ENCODE measurements around the gene B3GAT1.

Gene B3GAT1

DNA sequence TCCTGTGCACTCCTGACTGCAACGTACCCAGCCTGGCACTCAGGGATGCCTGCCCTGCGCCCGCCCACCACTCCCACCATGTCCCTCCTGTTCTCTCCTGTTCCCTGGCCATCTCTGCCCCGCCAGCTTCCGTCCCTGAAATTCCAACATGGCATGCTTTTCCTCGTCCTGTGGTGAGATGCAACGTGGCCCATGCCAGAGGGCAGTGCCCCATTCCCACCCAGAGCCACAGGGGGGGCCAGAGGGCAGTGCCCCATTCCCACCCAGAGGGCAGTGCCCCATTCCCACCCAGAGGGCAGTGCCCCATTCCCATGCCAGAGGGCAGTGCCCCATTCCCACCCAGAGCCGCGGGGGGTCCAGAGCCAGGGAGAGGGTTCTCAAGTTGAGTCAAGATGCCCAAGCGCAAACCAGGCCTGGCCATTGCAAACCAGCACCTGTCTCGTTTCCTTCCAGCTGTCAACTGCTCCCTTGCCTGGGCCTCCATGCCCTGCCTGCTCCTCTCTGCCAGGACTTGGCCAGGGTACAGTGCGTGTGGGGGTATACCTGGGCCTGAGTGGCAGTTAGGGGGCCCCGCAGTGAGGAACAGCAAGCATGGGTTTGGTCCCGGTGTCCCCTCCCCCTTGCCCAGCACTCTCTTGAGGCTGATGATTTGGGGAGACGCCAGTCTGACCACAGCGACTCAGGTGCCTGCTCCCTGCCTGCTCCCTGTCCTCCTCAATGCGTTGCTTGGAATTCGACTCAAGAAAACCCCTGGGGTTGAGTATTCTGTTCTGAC lies 14.6 kb downstream of the B3GAT1 start:
- in situ Hi-C loops (cut with MboI; ENCODE audit: low pct_unique_long_range_greater_than_20kb, low sequenced_read_pairs), result no loop called here
- DNase-seq, result no peak

DNA sequence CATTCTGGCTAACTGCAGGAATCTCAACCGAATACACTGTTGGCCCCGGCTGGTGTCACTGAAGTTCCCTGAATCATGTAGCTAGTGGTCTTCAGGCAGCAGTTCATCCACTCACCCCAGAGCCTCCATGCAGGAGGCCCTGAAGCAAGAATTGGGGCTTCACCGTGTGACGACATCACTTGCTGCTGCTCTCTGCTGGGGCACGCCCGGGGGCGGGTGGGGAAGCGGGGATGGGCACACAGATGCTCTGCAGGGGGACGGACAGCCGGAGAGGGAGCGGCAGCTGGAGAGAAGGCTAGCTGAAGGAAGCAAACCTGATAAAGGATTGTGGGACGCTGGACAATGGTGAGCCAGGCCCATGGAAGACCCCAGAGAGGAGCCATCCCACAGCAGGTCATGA lies 17.0 kb downstream of the B3GAT1 start:
- in situ Hi-C loops (cut with MboI; ENCODE audit: low pct_unique_long_range_greater_than_20kb, low sequenced_read_pairs), result no loop called here
- DNase-seq, result no peak

DNA sequence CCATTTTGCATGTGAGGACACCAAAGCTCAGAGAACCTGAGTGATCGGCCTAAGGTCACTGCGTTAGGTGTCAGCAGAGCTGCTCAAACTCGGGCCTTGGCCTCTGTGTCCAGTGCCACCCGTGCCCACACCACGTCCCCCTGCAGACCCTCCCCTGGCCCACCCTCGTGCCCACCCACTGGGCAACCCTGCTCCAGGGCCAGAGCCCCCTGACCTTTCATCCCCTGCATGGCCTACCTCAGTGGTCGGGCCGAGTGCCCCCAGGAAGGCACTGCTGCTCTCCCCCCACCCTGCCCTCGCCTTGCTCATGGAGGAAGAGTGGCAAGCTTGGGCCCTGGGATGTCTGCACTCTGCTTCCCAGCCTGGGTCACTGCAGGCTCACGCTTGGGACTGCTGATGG lies 17.7 kb downstream of the B3GAT1 start:
- in situ Hi-C loops (cut with MboI; ENCODE audit: low pct_unique_long_range_greater_than_20kb, low sequenced_read_pairs), result no loop called here
- DNase-seq, result no peak

DNA sequence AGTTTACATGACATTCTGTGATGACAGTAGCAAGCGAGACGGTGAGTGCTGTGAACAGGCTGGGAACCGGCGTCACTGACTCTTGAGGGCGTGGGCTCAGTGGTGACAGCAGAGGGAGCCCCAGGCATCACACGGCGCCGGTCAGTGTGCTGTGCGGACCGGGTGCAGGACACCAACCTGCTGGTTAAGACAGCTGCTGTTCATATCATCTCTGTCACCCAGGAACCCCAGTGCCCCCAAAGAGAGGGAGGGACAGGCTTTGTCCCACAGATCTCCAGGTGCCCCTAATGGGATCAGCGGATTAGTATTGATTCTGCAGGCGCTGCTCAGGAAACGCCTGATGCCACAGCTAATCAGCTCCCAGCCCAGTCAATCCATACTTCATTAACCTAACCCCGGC lies 18.4 kb downstream of the B3GAT1 start:
- in situ Hi-C loops (cut with MboI; ENCODE audit: low pct_unique_long_range_greater_than_20kb, low sequenced_read_pairs), result no loop called here

DNA sequence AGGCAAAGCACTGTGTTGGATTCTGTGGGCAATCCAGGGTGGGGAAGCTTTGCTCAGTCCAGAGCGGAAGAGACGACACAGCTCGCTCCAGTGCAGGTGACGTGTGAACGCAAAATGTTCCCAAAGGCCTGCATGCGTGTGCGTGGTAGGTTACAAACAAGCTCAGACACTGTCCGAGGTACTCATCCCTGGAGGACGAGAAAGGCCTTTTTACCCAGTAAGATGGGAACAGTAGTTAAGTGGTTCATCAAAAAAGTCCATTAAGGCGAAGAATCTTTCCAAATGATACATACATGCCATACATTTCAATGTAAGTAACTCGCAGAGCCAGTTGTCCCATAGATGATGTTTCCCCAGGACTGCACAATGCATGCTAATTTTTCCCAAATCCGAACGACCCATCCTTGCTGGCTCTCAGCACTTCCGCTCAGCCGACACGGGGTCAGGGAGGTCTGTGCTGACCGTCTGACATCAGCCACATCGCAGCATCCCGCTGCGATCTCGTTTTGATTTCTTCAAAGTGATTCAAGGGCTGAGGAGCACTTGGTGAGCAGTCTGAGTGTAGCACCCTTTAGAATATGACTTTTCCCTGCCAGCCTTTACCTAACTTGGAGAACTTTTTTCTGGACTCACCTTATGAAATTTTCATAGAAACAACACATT lies 19.0 kb downstream of the B3GAT1 start:
- in situ Hi-C loops (cut with MboI; ENCODE audit: low pct_unique_long_range_greater_than_20kb, low sequenced_read_pairs), result no loop called here
- no peak for DNase-seq

More for the DNA sequence above, 18.4 kb downstream of the B3GAT1 start:
- no peak for DNase-seq

DNA sequence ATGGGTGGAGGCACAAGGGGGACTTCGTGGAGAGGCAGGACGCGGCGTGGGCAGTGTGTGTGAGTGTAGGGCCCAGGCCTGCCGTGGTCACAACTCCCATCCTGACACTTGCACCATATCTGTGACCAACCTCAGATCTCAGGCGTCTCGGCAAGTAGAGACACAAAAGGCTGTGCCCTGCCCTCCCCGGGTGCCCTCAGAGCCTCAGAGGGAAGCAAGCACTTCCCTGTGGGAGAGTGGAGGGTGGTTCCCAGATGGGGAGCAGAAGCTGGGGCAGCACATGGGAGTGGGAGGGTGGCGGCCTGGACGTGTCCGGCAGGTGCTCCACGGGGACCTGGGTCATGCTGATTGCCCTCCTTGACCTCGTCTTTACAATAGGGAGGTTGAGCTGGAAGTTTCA lies 20.4 kb downstream of the B3GAT1 start:
- in situ Hi-C loops (cut with MboI; ENCODE audit: low pct_unique_long_range_greater_than_20kb, low sequenced_read_pairs), result no loop called here
- no peak for DNase-seq

DNA sequence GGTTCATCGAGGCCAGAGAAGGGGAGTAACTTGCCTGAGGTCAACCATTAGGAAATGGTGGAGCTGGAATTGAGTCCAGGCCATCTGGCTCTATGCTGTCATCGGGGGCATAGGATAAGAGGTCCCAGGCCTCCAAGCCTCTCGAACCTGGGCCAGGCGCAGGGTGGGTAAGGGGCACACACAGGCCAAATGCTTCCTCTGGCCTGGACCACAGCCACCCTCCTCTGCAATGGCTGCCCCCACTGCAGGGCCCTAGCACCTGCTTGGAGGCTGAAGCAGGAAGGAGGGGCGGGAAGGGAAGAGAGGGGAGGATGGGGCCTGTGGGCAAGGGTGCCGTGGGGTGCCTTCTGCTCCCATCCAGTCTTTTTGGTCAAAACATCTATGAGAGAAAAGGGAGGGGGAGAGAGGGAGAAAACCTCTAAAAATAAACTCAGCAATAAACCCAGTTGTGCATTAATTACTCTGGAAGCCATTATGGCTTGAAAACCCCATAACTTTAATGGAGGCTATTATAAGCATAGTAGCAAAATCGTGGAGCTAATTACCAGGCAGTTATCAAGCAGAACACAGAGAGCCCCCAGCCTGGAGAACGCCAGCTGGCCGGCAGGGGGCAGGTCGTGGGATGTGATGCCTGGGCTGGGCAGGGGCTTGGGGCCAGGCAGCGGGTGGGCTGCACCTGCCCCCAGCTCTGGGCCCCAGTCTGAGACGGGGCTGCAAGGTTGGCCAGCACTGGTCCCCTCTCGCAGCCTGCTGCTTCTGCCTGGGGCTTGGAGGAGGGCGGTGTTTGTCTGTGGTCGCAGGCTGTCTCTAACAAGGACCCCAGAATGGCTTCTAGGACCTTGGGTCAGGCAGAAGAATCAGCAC lies 21.1 kb downstream of the B3GAT1 start:
- no peak for DNase-seq
- in situ Hi-C loops (cut with MboI; ENCODE audit: low pct_unique_long_range_greater_than_20kb, low sequenced_read_pairs), result no loop called here

DNA sequence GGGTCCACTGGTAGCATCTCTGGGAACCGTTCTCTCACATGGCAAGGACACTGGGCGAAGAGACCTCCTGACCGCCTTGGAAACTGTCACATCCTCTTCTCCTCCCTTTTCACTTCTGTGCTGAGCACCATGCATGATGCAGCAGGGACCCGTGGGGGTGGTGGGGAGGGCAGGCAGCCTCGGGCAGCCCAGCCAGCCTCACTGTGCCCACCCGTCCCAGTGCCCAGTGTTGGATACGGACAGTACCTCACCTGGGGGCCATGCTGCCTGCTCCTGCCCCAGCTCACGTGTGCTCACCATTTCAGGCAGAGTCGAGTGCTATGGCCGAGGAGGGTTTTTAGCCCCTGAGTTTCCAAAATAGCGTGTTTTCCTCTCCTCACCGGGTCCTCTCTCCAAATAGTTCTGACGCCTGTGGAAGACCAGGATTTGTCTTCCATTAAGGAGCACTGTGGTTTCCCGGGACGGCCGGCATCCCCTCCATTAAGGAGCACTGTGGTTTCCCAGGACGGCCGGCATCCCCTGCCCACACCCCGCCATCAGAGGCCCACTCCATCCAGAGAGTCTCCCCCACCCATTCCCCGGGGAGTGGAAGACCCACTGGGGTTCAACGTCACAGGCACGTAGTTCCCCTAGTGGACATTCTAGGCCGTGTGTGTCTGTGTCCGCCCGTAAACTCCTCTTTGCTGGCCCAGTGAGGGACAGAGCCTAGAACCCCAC lies 22.4 kb downstream of the B3GAT1 start:
- no peak for DNase-seq
- in situ Hi-C loops (cut with MboI; ENCODE audit: low pct_unique_long_range_greater_than_20kb, low sequenced_read_pairs), result no loop called here

DNA sequence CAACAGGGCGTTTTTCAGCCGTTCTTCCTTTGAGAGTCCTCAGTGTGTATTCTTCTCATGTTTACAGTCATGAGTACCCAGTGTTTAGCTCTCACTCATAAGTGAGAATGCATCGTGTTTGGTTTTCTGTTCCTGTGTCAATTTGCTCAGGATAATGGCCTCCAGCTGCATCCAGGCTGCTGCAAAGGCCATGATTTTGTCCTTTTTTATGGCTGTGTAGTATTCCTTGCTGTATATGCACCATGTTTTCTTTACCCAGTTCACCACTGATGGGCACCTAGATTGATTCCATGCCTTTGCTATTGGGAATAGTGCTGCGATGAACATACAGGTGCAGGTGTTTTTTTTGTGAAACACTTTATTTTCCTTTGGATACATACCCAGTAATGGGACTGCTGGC lies 23.5 kb downstream of the B3GAT1 start:
- no peak for DNase-seq
- in situ Hi-C loops (cut with MboI; ENCODE audit: low pct_unique_long_range_greater_than_20kb, low sequenced_read_pairs), result no loop called here

DNA sequence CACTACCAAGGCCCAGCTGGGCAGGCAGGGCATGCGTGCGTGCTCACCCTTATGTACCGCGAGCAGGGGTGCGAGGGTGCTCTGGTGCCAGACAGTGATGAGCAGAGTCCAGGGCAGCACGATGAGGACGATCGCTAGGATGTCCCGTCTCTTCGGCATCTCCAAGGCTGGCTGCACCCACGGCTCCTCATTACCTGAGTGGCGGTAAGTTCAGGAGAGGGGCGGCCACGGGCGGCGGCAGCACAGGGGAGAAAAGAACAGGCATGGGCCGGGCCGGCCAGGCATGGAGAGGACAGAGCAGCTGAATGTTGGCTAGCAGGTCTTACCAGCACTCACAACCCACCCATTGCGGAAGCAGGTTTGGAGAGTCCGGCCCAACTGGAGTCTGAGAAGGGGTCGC lies 24.5 kb downstream of the B3GAT1 start:
- in situ Hi-C loops (cut with MboI; ENCODE audit: low pct_unique_long_range_greater_than_20kb, low sequenced_read_pairs), result no loop called here
- no peak for DNase-seq

DNA sequence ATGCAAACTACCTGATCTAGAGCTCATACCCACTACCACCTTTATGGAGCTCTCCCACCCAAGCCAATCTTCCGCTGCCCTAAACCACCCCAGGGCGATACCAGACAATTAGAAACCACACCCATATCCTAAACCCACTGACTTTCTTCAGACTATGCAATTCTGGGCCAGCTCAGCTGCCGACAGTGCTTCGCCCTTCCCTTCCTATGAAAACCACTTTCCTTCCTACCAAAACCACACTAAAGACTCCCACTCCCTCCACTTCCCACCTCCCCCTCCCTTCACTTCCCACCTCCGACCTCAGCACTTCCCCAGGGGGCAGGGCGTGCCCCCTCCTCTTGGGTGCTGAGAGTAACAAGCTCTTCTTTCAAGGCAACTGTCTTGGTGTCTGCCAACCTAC lies 25.1 kb downstream of the B3GAT1 start:
- peak; percentile 51 for DNase-seq
- in situ Hi-C loops (cut with MboI; ENCODE audit: low pct_unique_long_range_greater_than_20kb, low sequenced_read_pairs), result no loop called here

DNA sequence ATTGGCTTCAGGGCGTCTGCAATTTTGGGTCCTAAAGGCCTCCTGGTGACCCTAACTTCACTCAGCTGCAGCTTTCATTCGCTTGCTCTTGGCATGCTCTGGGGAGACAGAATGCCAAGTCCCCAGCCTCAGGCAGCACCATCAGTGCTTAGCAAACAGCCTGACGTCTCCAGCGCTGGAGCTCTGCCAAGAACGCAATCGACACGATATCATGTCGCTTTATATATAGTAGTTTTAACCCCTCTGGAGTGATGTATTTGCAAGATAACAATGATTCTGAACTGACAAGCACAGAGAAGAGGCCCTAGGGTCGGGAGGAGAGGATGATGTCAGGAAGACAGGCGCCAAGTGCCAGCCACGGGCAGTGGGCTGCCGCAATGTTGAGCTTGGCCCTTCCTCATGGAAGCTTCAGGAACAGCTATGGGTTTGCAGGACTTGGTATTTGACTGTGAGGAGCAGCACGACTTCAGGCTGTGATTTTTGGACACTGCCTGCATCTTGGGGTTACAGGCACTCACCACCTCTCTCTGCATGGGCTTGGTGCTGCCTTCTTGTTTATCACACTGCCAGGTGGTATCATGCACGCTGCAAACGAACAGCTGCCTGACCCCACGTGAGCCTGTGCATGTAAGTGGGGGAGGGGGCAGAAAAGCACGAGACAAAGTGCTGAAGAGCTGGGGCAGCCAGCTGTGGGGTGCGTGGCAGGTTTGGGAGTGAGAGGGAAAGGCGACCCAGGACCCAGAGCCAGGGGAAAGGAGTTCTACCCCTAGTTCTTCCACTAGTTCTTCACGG lies 26.1 kb downstream of the B3GAT1 start:
- DNase-seq, result no peak

DNA sequence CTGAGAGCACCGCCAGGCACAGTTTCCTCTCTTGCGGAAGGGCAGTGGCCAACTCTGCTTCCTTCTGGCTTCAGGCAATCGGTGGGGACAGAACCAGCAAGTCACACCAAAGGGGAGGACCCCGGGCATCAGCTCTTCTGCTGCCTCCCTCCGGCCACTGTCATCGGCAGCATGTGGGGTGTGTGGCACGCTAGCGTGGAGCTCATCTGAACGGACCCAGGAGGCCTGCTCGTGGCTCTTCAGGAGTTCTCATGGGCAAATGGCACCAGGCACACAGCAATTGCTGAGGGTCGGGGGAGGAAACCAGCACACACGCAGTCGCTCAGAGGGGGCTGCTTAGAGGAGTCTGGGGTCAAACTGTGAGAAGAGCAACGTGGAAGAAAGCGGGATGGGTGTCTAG lies 26.9 kb downstream of the B3GAT1 start:
- DNase-seq, result no peak
- in situ Hi-C loops (cut with MboI; ENCODE audit: low pct_unique_long_range_greater_than_20kb, low sequenced_read_pairs), result no loop called here

More for the DNA sequence above, 26.1 kb downstream of the B3GAT1 start:
- in situ Hi-C loops (cut with MboI; ENCODE audit: low pct_unique_long_range_greater_than_20kb, low sequenced_read_pairs), result no loop called here

DNA sequence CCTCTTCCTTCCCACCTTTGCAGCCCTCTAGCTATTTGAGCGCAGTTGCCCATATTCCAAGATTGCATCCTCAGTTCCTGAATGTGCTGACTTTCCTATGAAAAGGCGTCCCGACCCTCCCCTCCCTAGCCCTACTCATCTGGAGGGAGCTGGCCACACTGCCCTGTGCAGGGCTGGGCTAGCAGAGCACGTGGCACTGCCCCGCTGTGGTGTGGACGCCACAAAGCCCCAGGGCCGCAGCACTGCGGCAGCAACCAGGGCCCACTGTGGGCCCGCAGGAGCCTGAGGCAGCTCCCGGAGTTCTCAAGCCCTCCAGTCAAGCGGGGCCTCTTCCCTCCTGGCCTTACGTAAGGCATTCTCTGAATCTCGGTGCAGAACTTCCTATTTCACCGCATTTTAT lies 27.6 kb downstream of the B3GAT1 start:
- DNase-seq, result no peak
- in situ Hi-C loops (cut with MboI; ENCODE audit: low pct_unique_long_range_greater_than_20kb, low sequenced_read_pairs), result no loop called here

DNA sequence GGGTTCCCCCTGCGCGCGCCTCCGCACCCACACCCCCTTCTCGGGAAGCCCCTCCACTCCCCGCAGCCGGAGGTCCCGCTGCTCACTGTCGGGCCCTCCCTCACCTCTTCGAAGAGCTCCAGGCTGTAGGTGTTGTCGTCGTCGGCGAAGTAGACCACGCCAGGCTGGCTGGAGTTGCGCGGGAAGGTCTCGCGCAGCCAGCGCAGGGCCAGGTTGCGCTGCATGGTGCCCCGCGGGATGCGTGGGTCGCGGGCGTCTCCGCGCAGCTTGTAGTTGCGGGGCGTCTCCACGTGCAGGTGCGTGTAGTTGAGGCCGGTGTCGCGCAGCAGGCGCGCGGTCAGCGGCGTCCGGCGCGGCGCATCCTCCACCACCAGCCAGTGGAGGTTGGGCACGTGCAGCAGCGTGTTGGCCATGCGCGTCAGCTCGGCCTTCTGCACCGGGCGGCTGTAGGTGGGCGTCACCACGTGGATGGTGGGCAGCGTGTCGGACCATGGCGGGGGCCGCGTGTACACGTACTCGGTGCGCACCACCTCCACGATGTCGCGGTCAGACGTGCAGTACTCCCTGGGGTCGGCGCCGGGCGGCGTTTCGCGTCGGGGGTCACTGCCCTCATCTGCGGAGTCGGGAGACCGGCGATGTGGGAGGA lies 28.3 kb downstream of the B3GAT1 start:
- no peak for DNase-seq
- in situ Hi-C loops (cut with MboI; ENCODE audit: low pct_unique_long_range_greater_than_20kb, low sequenced_read_pairs), result no loop called here

DNA sequence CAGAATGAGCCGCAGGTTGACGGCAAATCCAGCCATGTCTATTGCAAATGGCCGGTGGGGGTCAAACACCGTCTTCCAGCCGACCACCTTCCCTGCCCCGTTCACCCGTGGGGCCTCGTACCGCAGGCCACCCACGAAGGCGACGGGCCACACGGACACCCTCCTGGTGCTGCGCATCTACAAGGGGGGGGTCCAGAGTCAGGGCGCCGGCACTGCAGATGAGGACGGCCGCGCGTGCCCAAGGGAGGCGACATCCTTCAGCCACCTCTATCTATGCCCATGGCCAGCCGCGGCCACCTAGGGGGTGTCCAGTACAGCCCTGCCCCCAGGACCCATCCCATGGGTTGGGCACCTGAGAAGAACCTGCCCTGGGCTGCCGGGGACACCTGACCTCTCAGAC lies 29.2 kb downstream of the B3GAT1 start:
- in situ Hi-C loops (cut with MboI; ENCODE audit: low pct_unique_long_range_greater_than_20kb, low sequenced_read_pairs), result no loop called here
- DNase-seq, result no peak

DNA sequence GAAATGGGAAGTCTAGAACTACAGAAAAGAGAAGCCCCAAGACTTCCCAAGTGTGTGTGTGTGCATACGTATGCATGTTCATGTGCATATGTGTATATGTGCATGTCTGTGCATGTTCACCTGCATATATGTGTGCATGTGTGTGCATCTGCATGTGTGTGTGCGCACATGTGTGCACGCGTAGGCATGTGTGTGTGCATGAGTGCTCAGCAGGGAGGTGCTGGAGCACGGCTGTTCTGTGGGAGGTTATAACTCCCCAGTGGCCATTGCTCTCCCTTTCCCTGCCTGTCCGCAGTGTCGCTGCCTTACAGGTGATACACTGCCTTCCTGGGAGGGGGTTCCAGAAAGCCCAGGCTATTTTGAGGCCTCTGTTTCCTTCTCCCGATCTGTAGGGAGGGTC lies 29.8 kb downstream of the B3GAT1 start:
- in situ Hi-C loops (cut with MboI; ENCODE audit: low pct_unique_long_range_greater_than_20kb, low sequenced_read_pairs), result no loop called here
- no peak for DNase-seq

DNA sequence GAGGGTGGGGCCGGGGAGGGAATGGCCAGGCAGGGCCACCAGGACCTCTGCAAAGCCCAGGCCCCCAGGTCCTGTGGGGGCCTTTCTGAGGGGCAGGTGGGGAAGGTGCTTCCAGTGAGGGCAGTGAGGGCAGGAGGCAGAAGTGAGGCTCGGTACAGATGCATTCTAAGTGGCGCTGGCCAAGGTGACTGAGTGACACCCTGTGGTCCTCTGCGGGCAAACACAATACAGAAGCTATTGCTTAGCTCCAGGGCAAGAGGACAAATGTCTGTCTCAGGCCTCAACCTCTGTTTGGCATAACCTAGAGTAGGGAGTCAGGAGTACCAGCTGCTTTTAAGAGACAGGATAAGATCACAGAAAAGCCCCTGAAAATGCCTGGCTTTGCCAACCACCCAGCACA lies 31.3 kb downstream of the B3GAT1 start:
- no peak for DNase-seq
- in situ Hi-C loops (cut with MboI; ENCODE audit: low pct_unique_long_range_greater_than_20kb, low sequenced_read_pairs), result no loop called here
